ENCODE results near the gene C9orf40.
A peak's percentile ranks its signal among the peaks of the same experiment; 100 is the strongest.

Gene C9orf40

DNA sequence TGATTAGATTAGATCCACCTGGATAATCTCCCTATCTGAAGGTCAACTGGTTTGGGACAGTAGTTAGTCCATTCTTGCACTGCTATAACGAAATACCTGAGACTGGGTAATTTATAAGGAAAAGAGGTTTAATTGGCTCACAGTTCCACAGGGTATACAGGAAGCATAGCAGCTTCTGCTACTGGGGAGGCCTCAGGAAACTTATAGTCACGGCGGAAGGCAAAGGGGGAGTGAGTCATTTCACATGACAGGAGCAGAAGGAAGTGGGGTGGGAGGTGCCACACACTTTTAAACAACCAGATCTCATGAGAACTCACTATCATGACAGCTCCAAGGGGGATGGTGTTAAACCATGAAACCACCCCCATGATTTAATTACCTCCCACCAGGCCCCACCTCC lies 9.9 kb downstream of the C9orf40 start:
- peak in 1 of 2 donors; percentile 8 for DNase-seq (ENCODE audit: low read depth in 2 of 2, low spot score in 1 of 2)

GRCh38 chr9:74940600-74940999 lies 12.1 kb downstream of the C9orf40 start:
- DNase-seq (ENCODE audit: low read depth in 2 of 2, low spot score in 1 of 2), result no peak

- no peak for DNase-seq (ENCODE audit: low read depth in 2 of 2, low spot score in 1 of 2)
Observed at GRCh38 chr9:74935008-74935407, 17.7 kb downstream of the C9orf40 start.

DNA sequence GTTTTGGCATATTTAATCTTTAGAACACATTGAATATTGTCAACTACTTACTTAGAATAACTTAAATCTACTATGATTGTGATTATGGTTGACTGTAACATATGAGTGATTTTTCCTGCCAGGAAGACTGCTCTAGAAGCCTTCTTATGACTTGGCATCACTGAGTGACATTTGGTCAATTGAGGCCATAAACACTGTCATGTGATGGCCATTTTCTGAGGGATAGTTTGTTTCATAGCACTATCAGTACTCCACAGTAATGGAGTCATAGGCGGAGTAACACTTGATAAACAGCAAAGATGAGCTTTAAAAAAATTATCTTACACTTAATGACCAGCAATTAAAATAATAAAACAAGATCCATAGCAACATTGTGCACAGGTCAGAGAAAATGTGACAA lies 31.0 kb downstream of the C9orf40 start:
- no peak for DNase-seq (ENCODE audit: low read depth in 2 of 2, low spot score in 1 of 2)

- DNase-seq (ENCODE audit: low read depth in 2 of 2, low spot score in 1 of 2), result no peak
Observed at GRCh38 chr9:74920944-74921626, 31.6 kb downstream of the C9orf40 start.

DNA sequence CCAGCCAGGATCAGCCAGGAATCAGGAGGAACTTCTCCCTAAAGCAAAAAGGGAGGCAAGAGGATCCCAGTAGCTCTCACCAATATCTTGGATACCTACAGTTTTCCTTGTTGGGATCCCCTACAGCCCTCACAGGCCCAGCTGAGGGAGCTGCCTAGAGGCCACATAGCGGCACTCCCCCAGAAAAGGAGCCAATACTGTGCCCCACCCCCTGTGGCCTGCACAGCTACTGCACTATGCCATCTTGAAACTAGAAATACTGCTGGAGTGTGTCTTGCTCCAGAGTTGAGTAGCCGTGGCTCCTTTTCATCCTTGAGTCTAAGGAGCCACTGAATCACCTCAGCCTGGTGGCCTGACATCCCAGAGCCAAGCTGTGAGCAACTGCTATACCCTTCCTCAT lies 42.7 kb downstream of the C9orf40 start:
- DNase-seq (ENCODE audit: low read depth in 2 of 2, low spot score in 1 of 2), result no peak

- no peak for DNase-seq (ENCODE audit: low read depth in 2 of 2, low spot score in 1 of 2)
Observed at GRCh38 chr9:74908665-74909064, 44.0 kb downstream of the C9orf40 start.

- no peak for DNase-seq (ENCODE audit: low read depth in 2 of 2, low spot score in 1 of 2)
Observed at GRCh38 chr9:74907085-74907484, 45.6 kb downstream of the C9orf40 start.

- DNase-seq (ENCODE audit: low read depth in 2 of 2, low spot score in 1 of 2), result no peak
Observed at GRCh38 chr9:74901001-74901400, 51.7 kb downstream of the C9orf40 start.

Data from stimulated activated CD8-positive, alpha-beta memory T cell treated with anti-CD3 and anti-CD28 coated beads, Interleukin-4, amount 100 ng/mL, for 4 hours (primary cell).